GM18505 (cell line): Measurements from ENCODE around the gene CENPH.
"Not testable (repeated sequence)": the region's sequence is repeated elsewhere in the genome, so short reads cannot be mapped to it uniquely, and the experiment has no call there.

Experiments
- ATAC-seq: cut with Tn5 transposase; IDR thresholded peaks from one replicate; pipeline ENCODE4 v1.9.1; 2021; ENCODE audit not compliant: unreplicated experiment
- POLR2A ChIP-seq: IDR thresholded peaks from 4 replicates; pipeline ENCODE4 v1.6.1; 2011; ENCODE audit warnings: borderline replicate concordance; ENCODE audit not compliant: insufficient read depth, insufficient read length; ENCODE audit errors: extremely low read depth

CENPH gene

DNA sequence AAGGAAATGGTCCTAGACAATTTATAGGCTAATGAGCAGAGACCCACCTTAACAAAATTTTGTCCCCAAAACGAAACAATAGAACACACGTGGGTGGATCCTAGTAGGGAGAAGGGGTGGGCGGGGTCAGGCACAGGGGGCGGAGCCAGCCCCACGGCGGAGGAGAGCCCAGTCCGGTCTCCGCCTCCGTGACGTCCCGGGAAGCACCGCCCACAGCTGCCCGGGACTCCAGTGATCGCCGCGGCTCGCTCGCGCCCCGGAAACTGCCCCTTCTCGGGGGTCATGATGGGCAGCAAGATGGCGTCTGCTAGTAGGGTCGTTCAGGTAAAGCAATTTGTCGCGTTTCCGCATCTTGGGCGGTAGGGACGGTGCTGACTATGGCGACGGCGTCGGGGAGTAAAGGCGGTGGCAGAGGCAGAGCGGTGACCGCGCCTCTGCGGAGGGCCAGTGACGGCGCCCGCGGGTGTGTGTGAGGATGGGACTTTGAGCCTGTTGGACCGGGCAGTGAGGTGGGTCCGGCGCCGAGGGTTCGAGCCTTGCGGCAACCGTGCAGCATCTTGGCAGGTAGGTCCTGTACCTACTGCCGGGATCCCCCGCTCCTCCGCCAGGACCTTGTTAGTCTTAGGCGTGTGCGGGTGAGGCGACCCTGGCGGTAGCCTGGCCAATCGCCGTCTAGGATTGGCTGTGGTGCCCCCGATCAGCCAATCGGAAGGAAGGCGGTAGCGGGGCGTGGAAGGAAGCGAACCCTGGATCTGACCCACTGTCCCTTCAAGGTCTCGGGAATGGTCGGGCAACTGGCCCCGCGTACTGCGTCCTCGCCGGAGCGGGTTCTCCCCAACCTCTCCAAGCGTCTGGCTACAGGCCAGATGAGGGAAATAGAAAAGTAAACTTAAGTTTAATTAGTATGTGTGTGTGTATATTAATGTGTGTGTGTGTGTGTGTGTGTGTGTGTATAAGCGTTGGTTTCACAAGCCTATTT, 28.5 kb downstream of the CENPH start:
- peak; percentile 90 for ATAC-seq
- peak; percentile 78 for TF ChIP-seq POLR2A

- TF ChIP-seq POLR2A = no peak
- ATAC-seq = no peak
Observed at GRCh38 chr5:69219939-69220338, 30.6 kb downstream of the CENPH start.

GRCh38 chr5:69220371-69220770, 31.0 kb downstream of the CENPH start:
- not testable (repeated sequence) for ATAC-seq

DNA sequence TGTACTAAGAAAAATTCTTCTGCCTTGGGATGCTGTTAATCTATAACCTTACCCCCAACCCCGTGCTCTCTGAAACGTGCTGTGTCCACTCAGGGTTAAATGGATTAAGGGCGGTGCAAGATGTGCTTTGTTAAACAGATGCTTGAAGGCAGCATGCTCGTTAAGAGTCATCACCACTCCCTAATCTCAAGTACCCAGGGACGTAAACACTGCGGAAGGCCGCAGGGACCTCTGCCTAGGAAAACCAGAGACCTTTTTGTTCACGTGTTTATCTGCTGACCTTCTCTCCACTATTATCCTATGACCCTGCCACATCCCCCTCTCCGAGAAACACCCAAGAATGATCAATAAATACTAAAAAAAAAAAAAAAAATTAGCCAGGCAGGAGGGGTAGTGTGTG, 31.4 kb downstream of the CENPH start:
- not testable (repeated sequence) for ATAC-seq

- no peak for ATAC-seq
- TF ChIP-seq POLR2A = no peak
Observed at GRCh38 chr5:69224520-69224919, 35.1 kb downstream of the CENPH start.

DNA sequence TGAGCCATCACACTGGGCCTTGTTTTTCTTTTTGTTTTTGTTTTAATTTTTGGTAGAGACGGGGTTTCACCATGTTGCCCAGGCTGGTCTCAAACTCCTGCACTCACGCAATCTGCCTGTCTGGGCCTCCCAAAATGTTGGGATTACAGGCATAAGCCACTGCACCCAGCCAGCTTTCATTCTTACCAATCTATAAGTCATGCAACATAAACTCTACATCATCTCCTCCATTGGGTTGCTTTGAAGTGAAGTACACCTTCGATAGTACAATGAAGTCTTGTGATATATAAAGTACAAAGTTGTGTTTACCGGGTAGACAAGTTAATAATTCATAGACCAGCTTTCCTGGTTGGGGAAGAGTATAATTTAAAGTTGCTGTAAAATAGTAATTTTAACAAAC, 36.5 kb downstream of the CENPH start:
- TF ChIP-seq POLR2A = no peak
- ATAC-seq = no peak

GRCh38 chr5:69230181-69230580, 40.8 kb downstream of the CENPH start:
- TF ChIP-seq POLR2A = no peak
- ATAC-seq = no peak

GRCh38 chr5:69231281-69231680, 41.9 kb downstream of the CENPH start:
- TF ChIP-seq POLR2A = no peak
- ATAC-seq = no peak

DNA sequence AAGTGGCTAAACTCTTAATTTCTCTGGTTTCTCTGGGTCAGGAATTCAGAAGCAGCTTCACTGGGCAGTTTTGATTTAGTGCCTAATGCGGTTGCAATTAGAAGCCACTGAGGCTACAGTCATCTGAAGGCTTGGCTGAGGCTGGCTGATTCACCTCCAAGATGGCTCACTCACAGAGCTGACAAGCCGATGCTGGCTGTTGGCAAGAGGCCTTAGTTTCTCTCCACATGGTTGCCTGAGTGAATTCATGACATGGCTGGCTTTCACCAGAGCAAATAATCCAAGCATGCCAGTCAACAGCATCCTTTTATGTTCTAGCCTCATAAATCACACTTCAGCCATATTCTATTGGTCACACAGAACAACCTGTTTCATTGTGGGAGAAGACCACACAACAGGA, 42.5 kb downstream of the CENPH start:
- ATAC-seq = no peak
- no peak for TF ChIP-seq POLR2A

GRCh38 chr5:69234457-69235268, 45.3 kb downstream of the CENPH start, which contains the start of gene CDK7:
Gene CDK7 (plus strand): TSS chr5:69234886. CDS start chr5:69234976, 90 bp downstream.
- ATAC-seq = peak; percentile 97
- peak; percentile 84 for TF ChIP-seq POLR2A

- not testable (repeated sequence) for ATAC-seq
Observed at GRCh38 chr5:69236733-69237132, 47.4 kb downstream of the CENPH start.

GRCh38 chr5:69237877-69238276, 48.5 kb downstream of the CENPH start:
- no peak for TF ChIP-seq POLR2A
- ATAC-seq = no peak

DNA sequence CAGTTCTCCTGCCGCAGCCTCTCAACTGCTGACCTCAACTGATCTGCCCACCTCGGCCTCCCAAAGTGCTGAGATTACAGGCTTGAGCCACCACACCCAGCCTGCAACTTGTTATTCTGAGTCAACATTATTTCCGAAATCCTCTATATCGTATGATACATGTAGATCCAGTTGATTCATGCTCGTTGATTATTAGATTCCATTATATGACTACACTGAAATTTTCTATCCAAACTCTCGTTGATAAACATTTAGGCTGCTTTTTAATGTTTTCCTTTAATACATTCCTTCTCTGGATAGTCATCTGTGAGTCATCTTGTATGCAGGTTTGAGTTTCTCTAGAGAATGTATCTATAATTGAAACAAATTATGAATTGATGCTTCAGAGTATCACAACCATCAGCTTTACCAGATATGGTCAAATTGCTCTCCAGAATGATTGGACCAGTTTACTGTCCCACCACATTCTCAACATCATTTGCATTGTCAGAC, 49.4 kb downstream of the CENPH start:
- no peak for TF ChIP-seq POLR2A
- no peak for ATAC-seq

GRCh38 chr5:69242215-69242927, 53.0 kb downstream of the CENPH start:
- TF ChIP-seq POLR2A = no peak
- ATAC-seq = no peak

DNA sequence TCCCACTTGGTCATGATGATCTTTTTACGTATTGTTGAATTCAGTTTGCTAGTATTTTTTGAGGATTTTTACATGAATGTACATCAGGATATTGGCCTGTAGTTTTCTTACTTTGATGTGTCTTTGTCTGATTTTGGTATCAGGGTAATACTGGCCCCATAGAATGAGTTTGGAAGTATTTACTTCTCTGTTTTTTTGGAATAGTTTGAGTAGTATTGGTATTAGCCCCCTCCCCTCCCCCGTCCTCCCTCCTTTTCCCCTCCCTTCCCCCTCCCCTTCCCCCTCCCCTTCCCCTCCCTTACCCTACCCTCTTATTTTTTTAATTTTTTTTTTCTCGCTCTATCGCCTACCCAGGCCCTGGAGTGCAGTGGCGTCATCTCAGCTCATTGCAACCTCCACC, 55.6 kb downstream of the CENPH start:
- no peak for TF ChIP-seq POLR2A
- no peak for ATAC-seq
